Measurements from ENCODE around the gene ORM1.
"Not testable (repeated sequence)": the region's sequence is repeated elsewhere in the genome, so short reads cannot be mapped to it uniquely, and the experiment has no call there.

The ORM1 gene

GRCh38 chr9:114319147-114319546, 3.8 kb upstream of the ORM1 start:
- H3K27ac Mint-ChIP-seq, result no peak overlapping the region
- H3K36me3 Mint-ChIP-seq, result no peaks in the 10 kb centered on the region
- no peak for DNase-seq
- CTCF ChIA-PET, result interaction anchor here (1.4 kb wide), 1 partner anchor 9 kb away, joined by 3 read pairs; no protein-coding TSS in a partner anchor
- H3K9me3 Mint-ChIP-seq, result no peaks in the 10 kb centered on the region
- no peak overlapping the region for H3K4me3 Mint-ChIP-seq
- H3K4me1 Mint-ChIP-seq, result peaks cover 5% of the 10 kb centered on the region
- peaks cover 17% of the 10 kb centered on the region for H3K27me3 Mint-ChIP-seq

- peaks cover 12% of the 10 kb centered on the region for H3K27me3 Mint-ChIP-seq
- H3K9me3 Mint-ChIP-seq, H3K36me3 Mint-ChIP-seq, DNase-seq, H3K27ac Mint-ChIP-seq, H3K4me3 Mint-ChIP-seq, H3K4me1 Mint-ChIP-seq: not testable (repeated sequence)
- CTCF ChIA-PET, result interaction anchor here (0.8 to 1.4 kb wide), 3 partner anchors 12 to 187 kb away, joined by 3 to 4 read pairs (median 3); no protein-coding TSS in a partner anchor
Measured at GRCh38 chr9:114320710-114321109, 2.2 kb upstream of the ORM1 start.

GRCh38 chr9:114321759-114322158, 1.1 kb upstream of the ORM1 start:
- Mint-ChIP-seq H3K9me3 (no peaks in the 10 kb centered on the region), H3K4me1 (peaks cover 5% of the 10 kb centered on the region), H3K4me3 (no peak overlapping the region), H3K27me3 (peaks cover 12% of the 10 kb centered on the region), H3K36me3 (no peaks in the 10 kb centered on the region), H3K27ac (no peak overlapping the region)
- no peak for DNase-seq
- CTCF ChIA-PET, result interaction anchor here (0.6 to 1.2 kb wide), 2 partner anchors 31 to 61 kb away, joined by 3 to 4 read pairs; no protein-coding TSS in a partner anchor

- not testable (repeated sequence) for DNase-seq, H3K36me3 Mint-ChIP-seq, H3K27ac Mint-ChIP-seq, H3K4me3 Mint-ChIP-seq, H3K9me3 Mint-ChIP-seq, H3K4me1 Mint-ChIP-seq
- H3K27me3 Mint-ChIP-seq, result peaks cover 12% of the 10 kb centered on the region
- CTCF ChIA-PET, result interaction anchor here (0.6 kb wide), 1 partner anchor 61 kb away, joined by 3 read pairs; no protein-coding TSS in a partner anchor
Measured at GRCh38 chr9:114322160-114322818, 609 bp upstream of the ORM1 start.

- H3K27ac Mint-ChIP-seq, H3K4me3 Mint-ChIP-seq, H3K36me3 Mint-ChIP-seq, H3K9me3 Mint-ChIP-seq, H3K4me1 Mint-ChIP-seq, DNase-seq, CTCF ChIA-PET: not testable (repeated sequence)
- H3K27me3 Mint-ChIP-seq, result peaks cover 11% of the 10 kb centered on the region
Measured at GRCh38 chr9:114323849-114324248, 951 bp downstream of the ORM1 start.

GRCh38 chr9:114324492-114324891, 1.6 kb downstream of the ORM1 start:
- no peaks in the 10 kb centered on the region for H3K36me3 Mint-ChIP-seq
- no peaks in the 10 kb centered on the region for H3K9me3 Mint-ChIP-seq
- no peak for DNase-seq
- no peaks in the 10 kb centered on the region for H3K4me1 Mint-ChIP-seq
- peaks cover 5% of the 10 kb centered on the region for H3K27me3 Mint-ChIP-seq
- no peak overlapping the region for H3K4me3 Mint-ChIP-seq
- CTCF ChIA-PET, result no interaction called here
- H3K27ac Mint-ChIP-seq, result no peak overlapping the region

GRCh38 chr9:114324965-114325364, 2.1 kb downstream of the ORM1 start:
- H3K27me3 Mint-ChIP-seq, CTCF ChIA-PET, H3K4me3 Mint-ChIP-seq, H3K9me3 Mint-ChIP-seq, H3K36me3 Mint-ChIP-seq, DNase-seq, H3K4me1 Mint-ChIP-seq, H3K27ac Mint-ChIP-seq: not testable (repeated sequence)

GRCh38 chr9:114325684-114326254, 2.9 kb downstream of the ORM1 start:
- H3K36me3 Mint-ChIP-seq, H3K4me1 Mint-ChIP-seq, DNase-seq, H3K27me3 Mint-ChIP-seq, H3K9me3 Mint-ChIP-seq, H3K27ac Mint-ChIP-seq, CTCF ChIA-PET, H3K4me3 Mint-ChIP-seq: not testable (repeated sequence)

GRCh38 chr9:114327749-114328148, 4.9 kb downstream of the ORM1 start:
- CTCF ChIA-PET, result no interaction called here
- Mint-ChIP-seq H3K27ac (no peak overlapping the region), H3K4me1 (no peaks in the 10 kb centered on the region), H3K9me3 (no peaks in the 10 kb centered on the region), H3K27me3 (peaks cover 12% of the 10 kb centered on the region), H3K4me3 (no peak overlapping the region), H3K36me3 (no peaks in the 10 kb centered on the region)
- DNase-seq, result no peak

- DNase-seq, CTCF ChIA-PET, H3K36me3 Mint-ChIP-seq, H3K4me1 Mint-ChIP-seq, H3K4me3 Mint-ChIP-seq, H3K27ac Mint-ChIP-seq, H3K9me3 Mint-ChIP-seq: not testable (repeated sequence)
- peaks cover 12% of the 10 kb centered on the region for H3K27me3 Mint-ChIP-seq
Measured at GRCh38 chr9:114328357-114328820, 5.5 kb downstream of the ORM1 start.

GRCh38 chr9:114328937-114329624, 6.2 kb downstream of the ORM1 start:
- H3K36me3 Mint-ChIP-seq, CTCF ChIA-PET, H3K4me3 Mint-ChIP-seq, H3K4me1 Mint-ChIP-seq, H3K27ac Mint-ChIP-seq, H3K9me3 Mint-ChIP-seq, DNase-seq: not testable (repeated sequence)
- peaks cover 12% of the 10 kb centered on the region for H3K27me3 Mint-ChIP-seq

- DNase-seq, H3K36me3 Mint-ChIP-seq, H3K4me1 Mint-ChIP-seq, CTCF ChIA-PET, H3K9me3 Mint-ChIP-seq: not testable (repeated sequence)
- Mint-ChIP-seq H3K4me3 (peak within 1 kb of the TSS; percentile 35), H3K27me3 (peaks cover 12% of the 10 kb centered on the region), H3K27ac (peak within 1 kb of the TSS; percentile 38)
Measured at GRCh38 chr9:114329625-114330022, 6.7 kb downstream of the ORM1 start, which contains the start of gene ORM2. TSS of gene ORM2 (plus strand) at chr9:114329869. CDS start at chr9:114329905, 36 bp downstream.

- Mint-ChIP-seq H3K27ac (peak overlapping the region; percentile 38), H3K4me1 (no peaks in the 10 kb centered on the region), H3K36me3 (peaks cover 10% of the 10 kb centered on the region), H3K9me3 (peaks cover 2% of the 10 kb centered on the region), H3K27me3 (peaks cover 12% of the 10 kb centered on the region), H3K4me3 (peak overlapping the region; percentile 35)
- no peak for DNase-seq
- CTCF ChIA-PET, result no interaction called here
Measured at GRCh38 chr9:114330636-114331035, 7.7 kb downstream of the ORM1 start.

- DNase-seq, H3K4me3 Mint-ChIP-seq: not testable (repeated sequence)
Measured at GRCh38 chr9:114331229-114332195, 8.6 kb downstream of the ORM1 start.

More at GRCh38 chr9:114331229-114332195, 8.6 kb downstream of the ORM1 start:
- H3K9me3 Mint-ChIP-seq, H3K4me1 Mint-ChIP-seq, CTCF ChIA-PET: not testable (repeated sequence)
- peaks cover 18% of the 10 kb centered on the region for H3K36me3 Mint-ChIP-seq
- H3K27ac Mint-ChIP-seq, result peak overlapping the region; percentile 69
- H3K27me3 Mint-ChIP-seq, result peaks cover 12% of the 10 kb centered on the region

Measured in activated naive CD4-positive, alpha-beta T cell treated with anti-CD3 and anti-CD28 coated beads, Interleukin-2, amount 10 ng/mL, durations not matched to agents 7 days and 5 days (primary cell).